Epithelial cell of esophagus (primary cell): ENCODE data around the gene PASK.

Experiments
- DNase-seq: peaks from one replicate; pipeline ENCODE4 v3.0.0; 2010; ENCODE audit warnings: low read depth
- H3K4me3 ChIP-seq: 2 replicates; pipeline ENCODE4 v1.5.1; 2011; ENCODE audit warnings: mild to moderate bottlenecking, low read length, control low read depth
- TF ChIP-seq, protein P1 (sequence below): IDR thresholded peaks from 2 replicates; pipeline ENCODE4 v1.5.1; 2011; ENCODE audit warnings: low read depth, mild to moderate bottlenecking, low read length, control low read depth, inconsistent platforms; ENCODE audit not compliant: insufficient read depth; ENCODE audit errors: missing control alignments

PASK gene

DNA sequence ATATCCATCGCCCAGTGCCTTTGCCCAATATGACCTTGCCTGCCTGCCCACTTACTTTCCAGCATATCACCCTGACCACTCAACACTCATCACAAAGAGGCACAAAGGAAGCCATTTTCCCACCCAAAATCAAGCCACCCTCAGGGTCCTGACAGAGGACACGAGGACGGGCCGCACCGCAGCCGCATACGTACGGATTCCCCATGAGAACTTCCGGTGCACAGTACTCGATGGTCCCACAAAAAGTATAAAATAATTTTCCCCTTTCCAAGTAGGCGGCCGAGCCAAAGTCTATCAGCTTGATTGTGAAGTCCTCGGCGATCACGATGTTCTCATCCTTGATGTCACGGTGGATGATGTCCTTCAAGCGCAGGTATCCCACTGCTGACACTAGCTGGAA lies 37.2 kb downstream of the PASK start:
- TF ChIP-seq, protein P1, sequence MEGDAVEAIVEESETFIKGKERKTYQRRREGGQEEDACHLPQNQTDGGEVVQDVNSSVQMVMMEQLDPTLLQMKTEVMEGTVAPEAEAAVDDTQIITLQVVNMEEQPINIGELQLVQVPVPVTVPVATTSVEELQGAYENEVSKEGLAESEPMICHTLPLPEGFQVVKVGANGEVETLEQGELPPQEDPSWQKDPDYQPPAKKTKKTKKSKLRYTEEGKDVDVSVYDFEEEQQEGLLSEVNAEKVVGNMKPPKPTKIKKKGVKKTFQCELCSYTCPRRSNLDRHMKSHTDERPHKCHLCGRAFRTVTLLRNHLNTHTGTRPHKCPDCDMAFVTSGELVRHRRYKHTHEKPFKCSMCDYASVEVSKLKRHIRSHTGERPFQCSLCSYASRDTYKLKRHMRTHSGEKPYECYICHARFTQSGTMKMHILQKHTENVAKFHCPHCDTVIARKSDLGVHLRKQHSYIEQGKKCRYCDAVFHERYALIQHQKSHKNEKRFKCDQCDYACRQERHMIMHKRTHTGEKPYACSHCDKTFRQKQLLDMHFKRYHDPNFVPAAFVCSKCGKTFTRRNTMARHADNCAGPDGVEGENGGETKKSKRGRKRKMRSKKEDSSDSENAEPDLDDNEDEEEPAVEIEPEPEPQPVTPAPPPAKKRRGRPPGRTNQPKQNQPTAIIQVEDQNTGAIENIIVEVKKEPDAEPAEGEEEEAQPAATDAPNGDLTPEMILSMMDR: no peak
- no peak overlapping the region for H3K4me3 ChIP-seq

DNA sequence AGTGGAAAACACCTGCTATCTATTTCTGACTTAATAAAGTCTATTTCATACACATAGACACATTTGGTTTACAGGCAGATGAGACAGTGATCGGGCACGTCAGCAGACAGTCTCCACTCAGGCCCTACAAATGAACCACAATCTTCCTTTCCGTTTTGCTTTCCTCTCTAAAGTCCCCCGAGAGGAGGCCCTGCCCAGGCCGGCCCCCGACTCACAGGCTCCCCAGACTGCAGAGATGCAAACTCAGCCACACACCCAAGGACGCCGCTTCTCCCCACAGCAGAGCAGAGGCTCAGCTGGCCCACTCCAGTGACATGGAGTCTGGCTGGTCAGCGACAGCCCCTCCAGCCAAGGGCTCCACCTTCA lies 37.8 kb downstream of the PASK start:
- H3K4me3 ChIP-seq: no peak overlapping the region
- TF ChIP-seq, protein P1: no peak
- no peak for DNase-seq

More for the DNA sequence above, 37.2 kb downstream of the PASK start:
- no peak for DNase-seq

DNA sequence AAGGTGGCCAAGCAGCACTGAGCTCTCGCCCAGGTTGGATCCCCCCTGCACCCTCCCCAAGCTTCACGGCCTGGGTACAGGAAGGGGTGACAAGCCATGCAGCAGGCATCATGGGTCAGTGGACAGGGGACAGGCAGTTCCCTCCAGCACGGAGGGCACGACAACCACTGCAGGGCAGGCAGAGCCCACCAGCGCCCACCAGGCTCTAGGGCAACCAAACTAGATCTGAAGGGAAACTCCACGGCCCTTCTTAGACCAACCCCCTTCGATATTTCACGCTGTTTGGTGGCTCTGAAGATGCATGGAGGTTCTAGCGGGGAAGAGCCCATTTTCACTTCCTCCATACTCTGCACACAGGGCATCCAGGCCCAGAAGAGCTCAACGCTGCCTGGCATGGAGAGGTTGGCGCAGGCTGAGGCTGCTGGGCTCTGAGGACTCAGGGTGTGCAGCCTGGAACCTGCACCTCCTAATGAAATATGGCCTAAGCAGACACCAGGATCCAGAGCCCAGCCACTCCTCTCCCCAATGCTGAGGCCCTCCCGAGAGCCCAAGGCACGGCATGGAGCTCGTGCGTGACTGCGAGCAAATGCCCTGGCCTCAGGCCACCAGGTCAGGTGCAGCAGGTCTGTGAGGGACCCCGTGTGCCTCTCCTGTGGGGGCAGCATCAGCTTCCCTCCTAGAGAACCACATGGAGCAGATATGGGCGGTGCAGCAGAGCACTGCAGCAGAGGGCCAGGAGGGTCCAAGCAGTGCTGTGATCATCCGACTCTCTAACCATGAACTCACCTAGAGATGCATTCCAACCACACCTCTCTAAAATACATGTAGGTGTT lies 38.4 kb downstream of the PASK start:
- TF ChIP-seq, protein P1: no peak
- H3K4me3 ChIP-seq: no peak overlapping the region
- no peak for DNase-seq

DNA sequence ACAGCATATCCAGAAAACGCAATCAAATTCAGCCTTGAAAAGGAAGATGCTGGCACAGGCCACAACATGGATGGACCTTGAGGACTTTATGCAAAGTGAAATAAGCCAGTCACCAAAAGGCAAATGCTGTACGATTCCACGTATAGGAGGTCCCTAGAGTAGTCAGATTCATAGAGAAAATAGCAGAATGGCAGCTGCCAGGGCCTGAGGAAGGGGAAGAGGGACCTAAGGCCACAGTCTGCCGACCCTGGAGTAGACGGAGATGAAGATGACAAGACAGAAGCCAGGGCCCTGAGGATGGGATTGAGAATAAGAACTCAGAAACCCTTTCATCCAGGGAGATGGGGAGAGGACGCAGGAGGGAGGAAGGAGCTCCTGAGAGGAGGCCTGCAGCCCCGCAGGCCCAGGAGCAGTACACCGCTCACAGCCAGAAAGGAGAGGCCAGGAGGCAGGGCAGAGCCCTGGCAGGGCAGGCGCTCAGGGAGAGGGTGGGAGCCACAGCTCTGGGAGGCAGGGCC lies 39.1 kb downstream of the PASK start:
- TF ChIP-seq, protein P1: no peak
- H3K4me3 ChIP-seq: no peak overlapping the region
- DNase-seq: no peak

DNA sequence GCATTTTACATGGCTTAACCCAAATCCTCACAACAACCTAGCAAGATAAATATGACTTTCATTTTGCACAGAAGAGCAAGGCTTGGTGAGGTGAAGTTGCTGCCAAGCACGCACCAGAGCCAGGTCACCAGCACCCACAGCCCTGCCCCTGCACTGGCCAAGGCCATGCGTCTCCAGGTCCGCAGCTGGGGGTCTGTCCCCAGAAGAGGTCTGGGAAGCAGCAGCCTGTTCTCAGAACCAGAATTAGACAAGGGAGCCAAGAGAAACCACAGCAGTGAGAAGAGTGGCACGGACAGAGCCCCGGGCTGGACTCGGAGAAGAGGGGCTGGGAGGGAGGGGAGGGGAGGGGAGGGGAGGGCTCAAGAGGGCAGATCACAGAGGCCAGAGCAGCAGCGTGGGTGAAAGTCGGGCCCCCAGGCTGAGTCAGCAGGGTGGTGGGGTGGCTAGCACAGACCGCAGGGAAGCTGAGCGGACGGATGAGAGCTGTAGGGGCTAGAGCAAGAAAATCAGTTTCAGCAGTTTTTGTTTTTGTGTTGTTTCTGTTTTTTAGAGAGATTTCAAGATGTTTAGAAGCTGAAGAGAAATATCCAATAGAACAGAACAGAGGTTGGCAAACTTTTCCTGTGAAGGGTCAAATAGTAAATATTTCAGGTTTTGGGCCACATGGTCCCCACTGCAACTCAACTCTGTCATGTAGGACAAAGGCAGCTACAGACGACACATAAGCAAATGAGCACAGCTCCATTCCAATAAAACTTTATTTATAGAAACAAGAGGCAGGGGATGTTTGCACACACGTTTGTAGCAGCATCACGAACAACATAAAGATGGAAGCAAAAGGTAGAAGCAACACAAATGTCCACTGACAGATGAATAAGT lies 39.8 kb downstream of the PASK start:
- no peak for DNase-seq
- no peak overlapping the region for H3K4me3 ChIP-seq
- TF ChIP-seq, protein P1: no peak

DNA sequence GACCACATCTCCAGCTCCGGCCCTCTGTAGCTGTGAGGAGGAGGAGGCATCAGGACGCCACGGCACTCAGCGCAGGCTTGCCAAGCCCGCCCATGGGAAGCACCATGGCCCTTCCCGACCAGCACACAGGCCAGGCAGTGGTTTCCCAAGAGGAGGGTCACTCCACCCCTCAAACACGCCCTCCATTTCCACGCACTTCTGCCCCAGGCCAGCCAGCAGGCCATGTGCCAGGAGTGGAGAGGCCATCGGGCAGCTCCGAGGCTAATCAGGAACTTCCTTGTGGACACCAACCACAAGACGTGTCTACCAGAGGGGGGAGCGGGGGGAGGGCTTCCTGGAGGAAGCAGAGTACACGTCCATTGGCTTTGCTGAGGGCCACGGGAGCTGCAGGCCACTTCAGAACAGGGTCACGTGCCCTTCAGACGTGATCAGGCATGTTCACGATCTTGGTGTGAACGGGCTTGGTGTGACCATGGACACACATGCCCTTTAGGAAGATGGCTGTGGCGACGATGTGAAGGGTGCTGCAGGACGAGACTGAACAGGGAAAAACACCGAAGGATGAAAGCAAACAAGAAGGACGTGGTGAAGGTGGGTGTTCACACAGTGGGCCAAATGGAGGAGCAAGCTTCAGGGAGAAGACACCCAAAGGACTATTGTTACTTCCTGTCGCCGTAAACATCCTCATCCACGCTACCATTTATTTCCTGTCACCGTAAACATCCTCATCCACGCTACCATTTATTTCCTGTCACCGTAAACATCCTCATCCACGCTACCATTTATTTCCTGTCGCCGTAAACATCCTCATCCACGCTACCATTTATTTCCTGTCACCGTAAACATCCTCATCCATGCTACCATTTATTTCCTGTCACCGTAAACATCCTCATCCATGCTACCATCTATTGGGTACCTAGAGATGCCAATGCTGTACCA lies 40.7 kb downstream of the PASK start:
- H3K4me3 ChIP-seq: no peak overlapping the region
- DNase-seq: no peak
- TF ChIP-seq, protein P1: no peak
